ENCODE results near the gene ERBB4.
"Not testable (repeated sequence)": the region's sequence is repeated elsewhere in the genome, so short reads cannot be mapped to it uniquely, and the experiment has no call there.

ERBB4 gene

GRCh38 chr2:212223696-212224095 lies 314.9 kb downstream of the ERBB4 start:
- no peak for DNase-seq (ENCODE audit: low read depth)

DNA sequence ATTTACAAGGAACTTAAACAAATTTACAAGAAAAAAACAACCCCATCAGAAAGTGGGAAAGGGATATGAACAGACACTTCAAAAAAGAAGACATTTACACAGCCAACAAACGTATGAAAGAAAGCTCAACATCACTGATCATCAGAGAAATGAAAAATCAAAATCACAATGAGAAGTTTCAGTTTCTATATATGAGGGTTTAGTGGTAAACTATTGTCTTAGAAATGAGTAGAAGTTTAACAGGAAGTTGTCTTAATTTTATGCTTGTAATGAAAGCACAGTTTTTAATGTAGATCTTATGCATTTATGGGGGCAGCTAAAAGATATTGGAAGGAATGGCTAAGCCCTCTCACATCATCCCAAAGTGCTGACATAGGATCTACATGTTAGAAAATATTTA lies 325.4 kb downstream of the ERBB4 start:
- DNase-seq (ENCODE audit: low read depth), result no peak

GRCh38 chr2:212208467-212208866 lies 330.1 kb downstream of the ERBB4 start:
- DNase-seq (ENCODE audit: low read depth), result no peak

GRCh38 chr2:212197776-212198175 lies 340.8 kb downstream of the ERBB4 start:
- DNase-seq (ENCODE audit: low read depth), result no peak

GRCh38 chr2:212195626-212196025 lies 343.0 kb downstream of the ERBB4 start:
- DNase-seq (ENCODE audit: low read depth), result no peak

- no peak for DNase-seq (ENCODE audit: low read depth)
Observed at GRCh38 chr2:212194396-212194795, 344.2 kb downstream of the ERBB4 start.

DNA sequence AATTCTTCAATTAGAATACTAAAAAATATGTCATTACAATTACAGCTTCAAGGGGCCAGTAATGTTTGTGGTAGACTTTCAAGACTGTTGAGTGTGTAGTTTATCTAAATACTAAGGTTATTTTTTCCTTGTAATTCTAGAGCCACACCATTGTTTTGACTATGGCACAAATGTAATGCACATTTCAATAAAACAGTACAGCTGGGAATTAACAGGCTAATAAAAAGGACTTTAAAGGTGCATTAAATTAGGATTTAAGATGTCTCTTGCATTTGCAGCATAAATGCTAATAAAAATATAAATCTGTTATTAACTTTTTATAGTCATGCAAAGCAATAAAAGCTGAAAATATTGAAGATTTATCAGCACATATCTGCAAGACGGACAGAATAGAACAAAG lies 344.8 kb downstream of the ERBB4 start:
- no peak for DNase-seq (ENCODE audit: low read depth)

DNA sequence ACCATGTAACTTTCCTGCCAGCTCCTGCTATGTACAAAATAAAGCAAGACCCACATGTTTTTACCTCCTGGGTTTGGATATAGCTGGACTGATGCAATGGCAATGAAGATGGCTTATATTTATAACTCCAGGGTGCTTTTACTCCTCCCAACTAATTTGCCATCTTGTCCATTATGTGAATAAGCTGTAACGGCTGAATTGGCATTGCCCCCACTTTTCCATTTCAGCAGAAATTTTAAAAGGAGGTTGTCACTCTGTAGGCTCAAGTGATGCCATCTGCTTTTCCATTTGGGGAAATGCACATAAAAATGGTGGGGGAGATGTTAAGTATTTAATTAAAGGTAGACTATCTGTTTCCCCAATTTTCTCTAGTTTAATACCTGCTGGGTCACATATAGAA lies 345.5 kb downstream of the ERBB4 start:
- no peak for DNase-seq (ENCODE audit: low read depth)

- not testable (repeated sequence) for DNase-seq (ENCODE audit: low read depth)
Observed at GRCh38 chr2:212191438-212191837, 347.2 kb downstream of the ERBB4 start.

DNA sequence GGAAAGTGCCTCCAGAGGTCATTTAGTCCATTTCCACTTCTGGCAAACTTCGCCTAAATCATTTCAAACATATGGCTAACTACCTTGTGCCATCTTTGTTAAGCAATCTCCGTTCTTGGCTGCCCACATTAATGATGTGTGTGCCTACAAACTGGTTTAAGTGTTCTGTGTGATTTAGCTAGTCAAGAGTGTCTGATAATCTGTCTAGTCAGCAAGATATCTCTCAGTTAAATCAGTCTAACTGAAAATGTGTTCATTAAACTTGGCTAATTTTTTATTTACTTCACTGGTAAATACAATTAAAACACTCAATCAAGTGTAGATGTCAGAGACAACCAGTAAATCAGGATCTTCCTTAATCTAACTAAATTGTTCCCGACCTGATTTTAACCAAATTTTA lies 352.4 kb downstream of the ERBB4 start:
- no peak for DNase-seq (ENCODE audit: low read depth)

DNA sequence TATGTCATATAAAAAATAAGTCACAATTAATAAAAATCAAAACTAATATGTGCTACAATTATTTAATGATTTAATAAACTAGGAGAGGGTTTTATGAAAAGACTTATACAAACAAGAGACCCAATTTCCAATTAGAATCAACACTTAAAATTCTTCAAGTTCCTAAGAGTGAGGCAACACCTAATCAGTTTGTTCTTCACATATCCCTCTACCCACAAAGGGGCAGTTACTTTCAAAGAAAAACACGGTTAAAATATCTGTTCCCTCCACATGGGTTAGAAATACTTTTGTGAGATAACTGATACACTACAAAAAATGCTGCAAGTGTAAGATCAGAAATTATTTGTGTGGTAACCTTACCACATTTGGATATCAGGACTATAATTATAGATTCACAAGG lies 357.0 kb downstream of the ERBB4 start:
- DNase-seq (ENCODE audit: low read depth), result no peak

DNA sequence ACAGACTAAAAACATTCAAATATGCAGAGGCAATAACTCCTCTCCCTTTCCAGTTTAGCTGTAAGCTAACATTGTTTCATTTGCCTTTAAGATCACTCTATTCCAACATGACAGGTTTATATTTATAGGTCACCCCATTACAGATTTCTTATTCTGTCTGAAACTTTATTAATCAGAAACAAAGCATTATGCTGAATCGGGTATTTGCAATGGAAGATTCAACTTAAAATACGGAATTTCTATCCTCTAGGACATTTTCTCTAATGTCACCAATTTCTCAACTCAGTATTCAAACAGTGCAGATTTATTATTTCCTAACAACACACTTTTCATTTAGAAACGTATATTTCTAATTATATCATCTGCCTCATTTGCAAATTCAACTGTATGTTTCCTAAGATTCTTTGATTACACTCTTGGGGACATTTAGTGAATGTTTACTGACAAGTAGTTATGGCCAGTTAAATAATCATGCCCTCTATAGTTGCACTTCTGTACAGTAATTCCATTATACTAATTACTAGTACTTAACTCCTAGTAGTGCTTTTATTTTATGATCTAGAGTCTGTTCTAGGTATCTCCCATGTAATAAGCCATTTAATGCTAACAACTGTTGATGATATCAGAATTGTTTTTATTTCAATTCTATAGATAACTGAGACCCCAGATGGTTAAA lies 358.1 kb downstream of the ERBB4 start:
- DNase-seq (ENCODE audit: low read depth), result no peak

DNA sequence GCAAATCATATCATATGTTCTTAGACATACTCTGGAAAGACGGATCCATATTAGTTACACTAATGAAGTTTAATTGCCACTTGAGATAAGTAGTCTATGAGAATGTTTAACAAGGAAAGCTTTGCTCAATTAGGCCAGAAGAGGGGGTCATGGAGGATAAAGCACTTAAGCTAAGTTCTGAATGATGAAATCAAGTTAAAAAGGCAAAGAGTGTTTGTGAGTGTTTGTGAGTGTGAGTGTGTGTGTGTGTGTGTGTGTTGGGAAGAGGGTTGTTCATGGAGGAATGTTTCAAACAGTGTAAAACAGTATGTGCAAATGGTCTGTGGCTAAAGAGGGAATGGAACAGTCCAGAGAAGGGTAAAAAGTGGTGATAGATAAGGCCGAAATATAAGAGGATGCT lies 360.9 kb downstream of the ERBB4 start:
- DNase-seq (ENCODE audit: low read depth), result peak; percentile 1

DNA sequence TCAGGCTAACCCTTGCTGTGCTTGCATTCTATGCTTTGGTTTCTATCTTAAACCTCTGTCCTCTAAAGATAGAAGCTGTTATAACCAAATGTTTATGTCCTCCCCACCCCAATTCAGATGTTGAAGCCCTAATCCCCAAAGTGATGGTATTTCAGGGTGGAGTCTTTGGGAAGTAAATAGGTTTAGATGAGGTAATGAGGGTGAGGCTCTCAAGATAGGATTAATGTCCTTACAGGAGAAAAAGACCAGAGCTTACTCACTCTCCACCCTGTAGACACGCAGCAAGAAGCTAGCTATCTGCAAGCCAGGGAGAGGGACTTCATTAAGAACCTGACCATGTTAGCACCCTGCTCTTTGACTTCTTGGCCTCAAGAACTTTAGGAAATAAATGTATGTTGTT lies 362.5 kb downstream of the ERBB4 start:
- DNase-seq (ENCODE audit: low read depth), result no peak

- DNase-seq (ENCODE audit: low read depth), result no peak
Observed at GRCh38 chr2:212173756-212174510, 364.7 kb downstream of the ERBB4 start.

DNA sequence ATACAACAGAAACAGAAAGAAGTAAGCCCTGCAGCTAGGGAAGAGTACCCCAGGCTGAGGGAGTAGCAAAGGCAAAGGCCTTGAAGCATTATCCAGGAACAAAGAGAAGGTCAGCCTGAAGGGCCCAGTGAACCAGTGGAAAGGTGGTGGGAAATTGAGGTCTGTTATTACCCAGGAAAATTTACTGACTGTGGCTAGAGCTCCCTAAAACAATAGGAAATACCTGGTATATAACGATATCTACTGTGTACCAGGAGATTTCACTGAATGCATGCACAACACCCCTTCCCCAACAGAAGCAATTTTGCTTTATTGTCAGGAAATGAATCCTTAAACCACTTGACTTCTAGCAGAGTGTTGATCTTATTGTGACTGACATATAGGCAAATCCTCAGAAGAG lies 365.3 kb downstream of the ERBB4 start:
- DNase-seq (ENCODE audit: low read depth), result no peak

- DNase-seq (ENCODE audit: low read depth), result no peak
Observed at GRCh38 chr2:212170382-212170781, 368.2 kb downstream of the ERBB4 start.

GRCh38 chr2:212158081-212158480 lies 380.5 kb downstream of the ERBB4 start:
- DNase-seq (ENCODE audit: low read depth), result no peak

DNA sequence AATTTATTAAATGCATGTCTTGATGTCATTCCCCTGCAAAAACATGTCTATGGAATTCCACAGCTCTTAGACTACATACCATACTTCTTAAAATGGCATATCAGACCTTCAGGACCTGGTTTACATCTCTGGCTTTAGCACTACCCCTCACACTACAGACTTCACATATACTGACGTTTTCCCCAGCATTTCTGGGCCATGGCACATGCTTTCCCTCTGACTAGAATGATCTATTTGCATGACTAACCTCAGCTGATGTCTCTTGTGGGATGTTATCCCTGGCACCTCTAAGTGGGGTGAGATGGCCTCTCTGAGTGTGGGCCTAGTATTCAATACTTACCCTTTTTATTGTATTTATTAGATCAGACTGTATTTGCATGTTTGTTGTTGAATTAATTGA lies 381.6 kb downstream of the ERBB4 start:
- no peak for DNase-seq (ENCODE audit: low read depth)

DNA sequence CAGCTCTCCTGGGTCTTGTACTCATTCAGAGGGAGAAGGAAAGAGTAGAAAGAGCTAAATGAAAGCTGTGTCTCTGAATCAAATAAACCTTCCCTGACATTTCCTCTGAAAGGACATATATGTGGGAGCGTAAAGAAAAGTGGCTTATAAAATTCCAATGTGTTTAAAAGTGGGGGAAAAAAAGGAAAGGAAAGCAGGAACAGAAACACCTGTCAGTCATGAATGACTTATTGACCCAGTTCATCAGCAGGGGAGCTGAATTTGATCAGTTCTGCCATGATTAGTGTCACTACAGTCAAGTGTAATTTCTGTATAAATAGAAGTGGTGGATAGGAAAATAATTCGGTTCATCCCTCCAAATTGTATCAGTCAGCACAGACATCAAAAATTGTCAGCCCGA lies 382.5 kb downstream of the ERBB4 start:
- no peak for DNase-seq (ENCODE audit: low read depth)

DNA sequence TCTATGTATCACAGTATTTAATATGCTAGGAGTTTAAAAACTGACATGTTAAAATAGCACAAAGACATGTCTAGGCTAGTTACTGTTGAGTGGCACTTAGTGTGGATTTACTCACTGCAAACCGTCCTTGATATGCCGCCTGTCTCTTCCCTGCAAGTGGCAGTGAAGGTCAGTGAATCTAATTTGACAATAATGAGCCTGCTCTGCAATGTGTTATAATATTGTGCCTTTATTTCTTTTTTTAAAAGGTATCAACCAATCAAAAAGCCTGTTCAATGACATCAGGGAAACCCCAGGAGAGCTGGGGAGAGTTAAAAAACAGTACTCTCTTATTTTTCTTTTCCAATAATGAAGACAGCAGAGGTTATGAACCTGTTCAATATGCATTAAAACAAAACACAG lies 384.1 kb downstream of the ERBB4 start:
- DNase-seq (ENCODE audit: low read depth), result no peak

DNA sequence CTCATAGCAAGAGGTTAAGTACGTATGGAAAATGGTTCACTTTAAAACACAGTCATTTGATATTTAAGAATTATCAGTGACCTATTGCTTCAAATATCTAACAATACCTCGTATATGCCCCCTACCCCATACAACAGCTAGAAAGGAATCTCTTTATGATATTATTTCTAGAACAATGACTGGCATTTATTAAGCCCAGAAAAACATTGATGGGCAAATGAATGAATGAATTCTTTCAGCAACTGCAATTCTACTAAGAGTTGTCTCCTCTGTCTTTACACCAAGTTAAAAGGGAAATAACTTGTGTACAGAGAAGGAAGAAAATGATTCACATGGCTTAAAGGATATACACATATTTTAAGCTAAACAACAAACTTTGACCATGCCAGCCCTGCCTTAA lies 384.7 kb downstream of the ERBB4 start:
- no peak for DNase-seq (ENCODE audit: low read depth)

DNA sequence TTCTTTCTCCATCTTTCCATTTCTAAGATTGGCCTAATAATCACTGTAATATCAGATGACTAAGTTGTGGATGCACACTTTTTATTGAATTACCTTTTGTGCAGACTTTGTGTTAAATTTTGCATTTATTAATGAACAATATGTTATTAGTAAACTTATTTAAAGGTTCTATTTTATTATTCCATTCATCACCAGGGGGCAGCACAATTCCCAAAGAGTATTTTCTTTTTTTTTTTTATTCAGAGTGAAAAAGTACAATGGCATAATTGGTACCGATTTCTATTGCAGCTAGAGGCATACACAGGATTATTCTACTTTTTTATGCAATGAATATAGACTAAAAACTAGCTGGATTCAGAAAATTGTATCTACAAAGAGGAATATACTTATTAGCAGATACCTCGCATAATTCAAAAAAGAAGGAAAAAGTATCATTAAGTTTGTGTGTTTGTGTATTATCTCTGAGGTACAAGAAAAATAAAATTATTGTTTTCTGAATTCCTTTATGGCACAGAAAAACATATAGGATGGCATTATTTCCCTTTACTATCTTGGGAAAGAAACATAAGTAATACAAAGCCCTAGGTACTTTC lies 390.6 kb downstream of the ERBB4 start:
- peak; percentile 11 for DNase-seq (ENCODE audit: low read depth)

GRCh38 chr2:212146416-212146815 lies 392.2 kb downstream of the ERBB4 start:
- no peak for DNase-seq (ENCODE audit: low read depth)

Measured in EH (cell line).